Measurements from ENCODE around the gene TIMP3.

GRCh38 chr22:32910429-32910772 lies 108.9 kb downstream of the TIMP3 start:
- TF ChIP-seq CTCF (IDR thresholded peaks at IDR 0.05; ENCODE audit: poor library complexity, severe bottlenecking) (no peak), EP300 (conservative IDR thresholded peaks at IDR 0.05; ENCODE audit: poor library complexity, severe bottlenecking) (no peak), TAF1 (IDR thresholded peaks at IDR 0.05; ENCODE audit: low read depth) (no peak)
